Activated CD8-positive, alpha-beta T cell treated with anti-CD3 and anti-CD28 coated beads for 36 hours (primary cell): ENCODE measurements around the gene RHBG. TPM values are rescaled to one million over a fixed set of nuclear protein-coding genes. Genes with fewer than 3 reads are reported as not detected.

Experiments used
- ATAC-seq: fragments of 200-7000 bp; cut with Tn5 transposase; one replicate; pipeline ENCODE4 v1.10.0; 2021; ENCODE audit warnings: mild to moderate bottlenecking, moderate library complexity
- CTCF ChIA-PET: fragments of 350-600 bp; sonication (Branson Sonifier 250); formaldehyde crosslinking; loops from one replicate; lab custom pipeline; 2021; ENCODE audit warnings: antibody characterized with exemption; lab: Charles Lee
- POLR2A ChIA-PET: fragments of 350-600 bp; sonication (Branson Sonifier 250); formaldehyde crosslinking; loops from one replicate; lab custom pipeline; 2021; ENCODE audit warnings: antibody characterized with exemption; lab: Charles Lee
- DNase-seq: peaks from one replicate; pipeline ENCODE4 v3.0.0-alpha.2; 2020
- H3K27ac Mint-ChIP-seq: one replicate; pipeline ENCODE4 v1.8.0; 2021; ENCODE audit warnings: mild to moderate bottlenecking, mixed read lengths
- H3K27me3 Mint-ChIP-seq: one replicate; pipeline ENCODE4 v1.8.0; 2021; ENCODE audit warnings: mixed read lengths
- H3K36me3 Mint-ChIP-seq: one replicate; pipeline ENCODE4 v1.8.0; 2021; ENCODE audit warnings: low read depth, mixed read lengths
- H3K4me1 Mint-ChIP-seq: one replicate; pipeline ENCODE4 v1.8.0; 2021; ENCODE audit warnings: low read depth, mixed read lengths
- H3K4me3 Mint-ChIP-seq: one replicate; pipeline ENCODE4 v1.8.0; 2021; ENCODE audit warnings: mild to moderate bottlenecking, moderate library complexity, mixed read lengths
- H3K9me3 Mint-ChIP-seq: one replicate; pipeline ENCODE4 v1.8.0; 2021; ENCODE audit warnings: mixed read lengths
- CTCF ChIP-seq: fragments of 200-600 bp; IDR thresholded peaks from one replicate; pipeline ENCODE4 v1.8.0; 2022; ENCODE audit warnings: antibody characterized with exemption, mild to moderate bottlenecking
- intact Hi-C: fragments of 100-400 bp; cut with micrococcal nuclease; formaldehyde crosslinking; loops from one replicate; pipeline ENCODE4 v1.10.0; 2022
- total RNA-seq, 2 experiments: library from RNA; stranded (reverse); gene quantifications; one replicate each; pipeline ENCODE4 v1.2.3, GENCODE V29; 2021

RHBG gene
- total RNA-seq, 2 experiments from 2014 or later, result not detected

GRCh38 chr1:156401681-156402081, 32.7 kb downstream of the RHBG start:
- no peak for TF ChIP-seq CTCF
- Mint-ChIP-seq H3K36me3 (no peaks in the 10 kb centered on the region), H3K9me3 (no peaks in the 10 kb centered on the region), H3K4me1 (no peaks in the 10 kb centered on the region), H3K4me3 (no peak overlapping the region), H3K27ac (no peak overlapping the region), H3K27me3 (peaks cover 11% of the 10 kb centered on the region)
- DNase-seq (no peak), ATAC-seq (no peak)
- POLR2A ChIA-PET, result no interaction called here
- CTCF ChIA-PET, result interaction anchor here (1.5 kb wide), 1 partner anchor 44 kb away, joined by 11 read pairs; no protein-coding TSS in a partner anchor
- intact Hi-C loops, result no loop called here

DNA sequence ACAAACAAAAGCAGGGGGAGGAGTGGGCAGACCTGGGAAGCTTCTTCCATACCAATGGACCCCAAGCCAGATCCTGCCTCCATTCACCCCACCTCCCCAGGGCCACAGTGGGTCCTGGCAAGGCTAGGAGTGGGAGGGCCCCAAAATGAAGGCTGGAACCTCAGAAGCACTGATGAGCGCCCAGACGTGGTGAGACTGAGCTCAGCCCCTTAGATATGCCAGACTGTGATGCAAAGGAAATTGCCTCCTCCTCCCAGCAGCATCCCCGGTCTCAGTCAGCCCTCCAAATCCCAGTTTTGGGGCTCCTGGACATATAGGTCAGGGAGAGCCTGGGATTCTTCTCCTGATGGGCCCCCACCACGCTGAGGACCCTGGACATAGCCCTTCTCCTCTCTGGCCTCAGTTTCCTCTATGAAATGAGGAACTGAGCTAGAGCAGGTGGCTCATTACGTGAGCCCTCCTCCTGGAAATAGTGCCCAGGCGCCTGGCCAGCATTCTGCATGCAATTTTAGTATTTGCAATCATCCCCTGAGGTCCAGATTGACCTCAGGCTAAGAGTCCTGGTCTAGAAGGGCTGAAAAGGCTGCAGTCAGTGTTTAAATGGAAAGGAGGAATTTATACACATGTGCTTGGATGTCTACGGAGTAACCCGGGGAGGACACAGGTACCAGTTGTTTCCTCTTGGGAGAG, 33.5 kb downstream of the RHBG start:
- H3K27ac Mint-ChIP-seq, result no peak overlapping the region
- intact Hi-C loops, result no loop called here
- H3K4me3 Mint-ChIP-seq, result no peak overlapping the region
- H3K27me3 Mint-ChIP-seq, result peaks cover 11% of the 10 kb centered on the region
- POLR2A ChIA-PET, result no interaction called here
- no peak for TF ChIP-seq CTCF
- DNase-seq, result no peak
- H3K4me1 Mint-ChIP-seq, result no peaks in the 10 kb centered on the region
- ATAC-seq, result no peak
- no peaks in the 10 kb centered on the region for H3K9me3 Mint-ChIP-seq
- CTCF ChIA-PET, result interaction anchor here (1.4 kb wide), 1 partner anchor 17 kb away, joined by 6 read pairs; no protein-coding TSS in a partner anchor
- no peaks in the 10 kb centered on the region for H3K36me3 Mint-ChIP-seq

DNA sequence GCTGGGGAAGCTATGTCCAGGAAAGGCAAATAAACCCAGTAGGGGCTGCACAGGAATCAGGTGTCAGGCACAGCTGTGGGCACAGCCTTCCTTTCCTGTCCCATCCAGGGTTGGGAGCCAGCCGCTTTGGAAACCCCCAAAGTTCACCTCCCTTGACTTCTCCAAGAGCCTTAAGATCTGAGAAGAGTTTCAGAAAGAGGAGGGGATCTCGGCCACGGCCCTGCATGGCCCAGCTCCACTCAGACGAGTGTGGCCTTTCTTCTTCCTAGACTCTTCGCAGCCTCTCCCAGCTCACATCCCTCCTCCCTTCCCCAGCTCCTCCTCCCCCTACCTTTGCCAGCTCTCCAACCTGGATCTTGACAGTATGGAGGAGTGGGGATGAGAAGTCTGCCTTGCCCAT, 36.7 kb downstream of the RHBG start:
- DNase-seq (no peak), ATAC-seq (no peak)
- TF ChIP-seq CTCF, result no peak
- H3K4me3 Mint-ChIP-seq, result no peak overlapping the region
- no peaks in the 10 kb centered on the region for H3K36me3 Mint-ChIP-seq
- no peaks in the 10 kb centered on the region for H3K9me3 Mint-ChIP-seq
- H3K4me1 Mint-ChIP-seq, result no peaks in the 10 kb centered on the region
- ChIA-PET CTCF (interaction anchor here (1.2 to 9.1 kb wide), 5 partner anchors 10 to 40 kb away, joined by 3 to 51 read pairs (median 3); no protein-coding TSS in a partner anchor), POLR2A (no interaction called here)
- peaks cover 25% of the 10 kb centered on the region for H3K27me3 Mint-ChIP-seq
- H3K27ac Mint-ChIP-seq, result no peak overlapping the region
- intact Hi-C loops, result no loop called here

DNA sequence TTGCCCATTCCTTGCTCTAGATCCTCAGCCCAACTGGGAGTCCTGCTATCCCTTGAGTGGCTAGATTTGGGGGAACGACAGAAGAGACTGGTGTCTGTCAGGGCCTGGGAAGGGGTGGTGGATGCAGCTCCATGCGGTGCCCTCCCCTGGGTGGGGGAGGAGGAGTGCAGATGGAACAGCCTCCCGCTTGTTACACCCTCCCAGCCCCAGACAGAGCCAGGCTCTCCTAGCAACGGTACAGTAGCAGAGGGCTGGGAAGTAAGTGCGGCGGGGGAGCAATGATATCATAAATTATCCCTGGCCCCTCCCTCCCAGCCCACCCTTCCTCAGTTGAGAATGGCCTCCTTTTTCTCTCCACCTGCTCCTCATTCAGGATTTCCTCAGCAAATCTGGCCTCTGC, 37.2 kb downstream of the RHBG start:
- POLR2A ChIA-PET, result no interaction called here
- no peak overlapping the region for H3K27ac Mint-ChIP-seq
- H3K27me3 Mint-ChIP-seq, result peaks cover 25% of the 10 kb centered on the region

More for the DNA sequence above, 37.2 kb downstream of the RHBG start:
- CTCF ChIA-PET, result interaction anchor here (1.1 to 9.1 kb wide), 4 partner anchors 13 to 40 kb away, joined by 3 to 51 read pairs (median 4); no protein-coding TSS in a partner anchor
- Mint-ChIP-seq H3K9me3 (no peaks in the 10 kb centered on the region), H3K4me3 (no peak overlapping the region), H3K4me1 (no peaks in the 10 kb centered on the region), H3K36me3 (no peaks in the 10 kb centered on the region)
- no peak for DNase-seq
- intact Hi-C loops, result no loop called here
- no peak for TF ChIP-seq CTCF
- no peak for ATAC-seq
